ENCODE measurements around the gene CAAP1. TPM values are rescaled to one million over a fixed set of nuclear protein-coding genes. Genes with fewer than 3 reads are reported as not detected.

The CAAP1 gene
- polyA plus RNA-seq, 1 of the 3 experiments (the other 2 are of a cell fraction) = 20.8 TPM

DNA sequence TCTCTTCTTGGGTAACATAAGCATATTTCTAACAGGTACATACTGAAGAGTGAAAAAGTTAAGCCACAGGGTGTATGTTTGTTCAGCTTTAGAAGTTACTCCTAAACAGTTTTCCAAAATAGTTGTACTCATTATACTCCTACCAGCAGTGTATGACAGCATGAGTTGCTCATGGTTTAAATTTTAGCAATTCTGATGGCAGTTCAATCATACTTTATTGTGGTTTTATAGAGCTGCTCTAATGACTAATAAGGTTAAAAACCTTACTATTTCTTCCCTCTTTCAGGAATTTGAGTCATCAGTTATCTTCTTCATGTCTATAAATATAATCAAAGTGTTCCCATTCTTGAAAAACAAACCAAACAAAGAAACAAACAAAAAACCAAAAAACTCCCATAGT is 81.5 kb downstream of the CAAP1 start:
- Histone ChIP-seq H3K79me2 (ENCODE audit: insufficient read depth) (no peaks in the 10 kb centered on the region), H3K27me3 (ENCODE audit: insufficient read depth) (no peaks in the 10 kb centered on the region), H3K4me2 (no peak overlapping the region), H3K9me2 (no peaks in the 10 kb centered on the region), H2AFZ (ENCODE audit: low read depth) (no peak overlapping the region), H3K9me3 (no peaks in the 10 kb centered on the region), H3K36me3 (replicated peaks in 1 of 2; ENCODE audit: control insufficient read depth in 1 of 2, insufficient read depth in 2 of 2, low read length in 1 of 2) (no peaks in the 10 kb centered on the region), H3K27ac (ENCODE audit: low read depth in 2 of 2, low read length in 1 of 2) (no peak overlapping the region), H3F3A (replicated peaks; ENCODE audit: insufficient read depth) (no peaks in the 10 kb centered on the region), H3K9ac (no peak overlapping the region), H3K4me1 (ENCODE audit: control insufficient read depth in 1 of 2, insufficient read depth in 2 of 2, low read depth in 1 of 2, low read length in 1 of 2) (no peaks in the 10 kb centered on the region), H4K20me1 (ENCODE audit: insufficient read depth) (no peaks in the 10 kb centered on the region), H3K4me3 (ENCODE audit: low read depth in 2 of 2, low read length in 1 of 2) (no peak overlapping the region)
- POLR2A ChIA-PET = no interaction called here
- TF ChIP-seq, protein P1, sequence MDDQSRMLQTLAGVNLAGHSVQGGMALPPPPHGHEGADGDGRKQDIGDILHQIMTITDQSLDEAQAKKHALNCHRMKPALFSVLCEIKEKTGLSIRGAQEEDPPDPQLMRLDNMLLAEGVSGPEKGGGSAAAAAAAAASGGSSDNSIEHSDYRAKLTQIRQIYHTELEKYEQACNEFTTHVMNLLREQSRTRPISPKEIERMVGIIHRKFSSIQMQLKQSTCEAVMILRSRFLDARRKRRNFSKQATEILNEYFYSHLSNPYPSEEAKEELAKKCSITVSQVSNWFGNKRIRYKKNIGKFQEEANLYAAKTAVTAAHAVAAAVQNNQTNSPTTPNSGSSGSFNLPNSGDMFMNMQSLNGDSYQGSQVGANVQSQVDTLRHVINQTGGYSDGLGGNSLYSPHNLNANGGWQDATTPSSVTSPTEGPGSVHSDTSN (IDR thresholded peaks at IDR 0.05) = peak; percentile 20; the same call in 1 of the 2 replicates
- TF ChIP-seq, protein P2, sequence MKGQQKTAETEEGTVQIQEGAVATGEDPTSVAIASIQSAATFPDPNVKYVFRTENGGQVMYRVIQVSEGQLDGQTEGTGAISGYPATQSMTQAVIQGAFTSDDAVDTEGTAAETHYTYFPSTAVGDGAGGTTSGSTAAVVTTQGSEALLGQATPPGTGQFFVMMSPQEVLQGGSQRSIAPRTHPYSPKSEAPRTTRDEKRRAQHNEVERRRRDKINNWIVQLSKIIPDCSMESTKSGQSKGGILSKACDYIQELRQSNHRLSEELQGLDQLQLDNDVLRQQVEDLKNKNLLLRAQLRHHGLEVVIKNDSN (IDR thresholded peaks at IDR 0.05; ENCODE audit: borderline replicate concordance, low read depth) = no peak
- DNase-seq = no peak
- CTCF ChIA-PET = no interaction called here

DNA sequence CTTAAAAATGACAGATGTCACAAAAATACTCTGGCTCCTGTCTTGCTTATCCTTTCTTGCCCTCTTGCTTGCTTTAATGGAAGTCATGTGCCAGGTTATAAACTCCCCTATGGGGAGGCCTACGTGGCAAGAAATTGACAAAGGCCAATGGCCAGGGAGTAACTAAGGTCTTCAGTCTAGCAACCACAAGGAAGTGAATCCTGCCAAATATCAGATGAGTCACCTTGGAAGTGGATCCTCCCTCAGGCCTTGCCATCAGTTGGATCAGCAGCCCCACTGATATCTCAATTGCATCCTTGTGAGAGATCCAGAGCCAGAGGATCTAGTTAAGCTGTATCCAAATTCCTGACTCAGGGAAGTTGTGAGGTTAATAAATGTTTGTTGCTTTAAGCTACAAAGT is 82.8 kb downstream of the CAAP1 start:
- Histone ChIP-seq H3K27ac (ENCODE audit: low read depth in 2 of 2, low read length in 1 of 2) (no peak overlapping the region; a peak in 1 of 4 replicates), H3K9me3 (no peaks in the 10 kb centered on the region), H3K4me2 (no peak overlapping the region), H2AFZ (ENCODE audit: low read depth) (no peak overlapping the region), H3K4me3 (ENCODE audit: low read depth in 2 of 2, low read length in 1 of 2) (no peak overlapping the region), H4K20me1 (ENCODE audit: insufficient read depth) (no peaks in the 10 kb centered on the region), H3K36me3 (replicated peaks in 1 of 2; ENCODE audit: control insufficient read depth in 1 of 2, insufficient read depth in 2 of 2, low read length in 1 of 2) (no peaks in the 10 kb centered on the region), H3K9ac (no peak overlapping the region), H3K79me2 (ENCODE audit: insufficient read depth) (no peaks in the 10 kb centered on the region), H3K9me2 (no peaks in the 10 kb centered on the region), H3K4me1 (ENCODE audit: control insufficient read depth in 1 of 2, insufficient read depth in 2 of 2, low read depth in 1 of 2, low read length in 1 of 2) (no peaks in the 10 kb centered on the region), H3K27me3 (ENCODE audit: insufficient read depth) (no peaks in the 10 kb centered on the region), H3F3A (replicated peaks; ENCODE audit: insufficient read depth) (no peaks in the 10 kb centered on the region)
- DNase-seq = no peak
- WGBS (ENCODE audit: low lambda C conversion rate) = 0% methylated on average over 1 of the region's 1 CpG
- ChIA-PET POLR2A (no interaction called here), CTCF (no interaction called here)
- peak; percentile 49 for TF ChIP-seq NFIC (IDR thresholded peaks at IDR 0.05; ENCODE audit: borderline replicate concordance)
- no peak for TF ChIP-seq TCF12 (IDR thresholded peaks at IDR 0.05)
- TF ChIP-seq, protein P2 (IDR thresholded peaks at IDR 0.05; ENCODE audit: borderline replicate concordance, low read depth) = no peak

DNA sequence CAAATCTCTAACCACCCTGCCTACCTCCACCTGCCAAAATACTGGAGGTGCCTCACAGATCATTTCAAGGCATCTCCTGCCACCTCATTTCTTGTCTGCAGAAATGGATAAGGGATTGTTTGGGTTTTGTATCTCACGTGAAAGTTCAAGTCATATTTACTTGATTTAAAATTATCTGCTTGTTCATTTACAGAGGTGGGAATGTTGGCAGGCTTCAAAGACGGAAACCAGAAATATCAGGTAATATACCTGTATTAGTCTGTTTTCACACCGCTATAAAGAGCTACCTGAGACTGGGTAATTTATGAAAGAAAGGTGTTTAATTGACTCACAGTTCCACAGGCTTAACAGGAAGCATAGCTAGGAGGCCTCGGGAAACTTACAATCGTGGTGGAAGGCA is 85.4 kb downstream of the CAAP1 start:
- no peaks in the 10 kb centered on the region for H3K36me3 ChIP-seq (replicated peaks in 1 of 2; ENCODE audit: control insufficient read depth in 1 of 2, insufficient read depth in 2 of 2, low read length in 1 of 2)
- no peak overlapping the region for H3K27ac ChIP-seq (ENCODE audit: low read depth in 2 of 2, low read length in 1 of 2)
- no peak overlapping the region for H3K9ac ChIP-seq
- TF ChIP-seq, protein P3, sequence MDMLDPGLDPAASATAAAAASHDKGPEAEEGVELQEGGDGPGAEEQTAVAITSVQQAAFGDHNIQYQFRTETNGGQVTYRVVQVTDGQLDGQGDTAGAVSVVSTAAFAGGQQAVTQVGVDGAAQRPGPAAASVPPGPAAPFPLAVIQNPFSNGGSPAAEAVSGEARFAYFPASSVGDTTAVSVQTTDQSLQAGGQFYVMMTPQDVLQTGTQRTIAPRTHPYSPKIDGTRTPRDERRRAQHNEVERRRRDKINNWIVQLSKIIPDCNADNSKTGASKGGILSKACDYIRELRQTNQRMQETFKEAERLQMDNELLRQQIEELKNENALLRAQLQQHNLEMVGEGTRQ (IDR thresholded peaks at IDR 0.05; ENCODE audit: borderline replicate concordance, low read depth, low read length) = no peak
- TF ChIP-seq RCOR1 (IDR thresholded peaks at IDR 0.05; ENCODE audit: low read length) (no peak), JUND (IDR thresholded peaks at IDR 0.05) (no peak), SIN3A (IDR thresholded peaks at IDR 0.05; ENCODE audit: borderline replicate concordance, low read depth, low read length) (no peak)
- no peak overlapping the region for H3K4me3 ChIP-seq (ENCODE audit: low read depth in 2 of 2, low read length in 1 of 2)
- DNase-seq = no peak
- no peaks in the 10 kb centered on the region for H3K79me2 ChIP-seq (ENCODE audit: insufficient read depth)
- no peaks in the 10 kb centered on the region for H3K27me3 ChIP-seq (ENCODE audit: insufficient read depth)
- H3K9me3 ChIP-seq = no peaks in the 10 kb centered on the region
- no peaks in the 10 kb centered on the region for H3K9me2 ChIP-seq
- H4K20me1 ChIP-seq (ENCODE audit: insufficient read depth) = no peaks in the 10 kb centered on the region
- 65% methylated on average over 5 of the region's 5 CpGs for WGBS (ENCODE audit: low lambda C conversion rate)
- H3K4me1 ChIP-seq (ENCODE audit: control insufficient read depth in 1 of 2, insufficient read depth in 2 of 2, low read depth in 1 of 2, low read length in 1 of 2) = no peaks in the 10 kb centered on the region
- ChIA-PET CTCF (interaction anchor here (1.4 kb wide), 1 partner anchor 14 kb away, joined by 3 read pairs; no protein-coding TSS in a partner anchor), POLR2A (no interaction called here)
- H2AFZ ChIP-seq (ENCODE audit: low read depth) = no peak overlapping the region
- H3F3A ChIP-seq (replicated peaks; ENCODE audit: insufficient read depth) = no peaks in the 10 kb centered on the region
- H3K4me2 ChIP-seq = no peak overlapping the region
